D721Med (cell line): Measurements from ENCODE around the gene CHST3.

ENCODE experiments used
- DNase-seq: peaks from one replicate; pipeline ENCODE4 v3.0.0; 2011; ENCODE audit warnings: low spot score; ENCODE audit not compliant: insufficient read length
- FAIRE-seq: peaks from 2 replicates; lab custom pipeline; 2011; peaks lifted over from hg19 to GRCh38; lab: Jason Lieb, UNC
- TF ChIP-seq, protein P1 (sequence below): IDR thresholded peaks from 2 replicates; pipeline ENCODE4 v1.5.1; 2012; ENCODE audit warnings: mild to moderate bottlenecking, control low read depth; ENCODE audit not compliant: insufficient read depth; ENCODE audit errors: missing control alignments

The CHST3 gene

DNA sequence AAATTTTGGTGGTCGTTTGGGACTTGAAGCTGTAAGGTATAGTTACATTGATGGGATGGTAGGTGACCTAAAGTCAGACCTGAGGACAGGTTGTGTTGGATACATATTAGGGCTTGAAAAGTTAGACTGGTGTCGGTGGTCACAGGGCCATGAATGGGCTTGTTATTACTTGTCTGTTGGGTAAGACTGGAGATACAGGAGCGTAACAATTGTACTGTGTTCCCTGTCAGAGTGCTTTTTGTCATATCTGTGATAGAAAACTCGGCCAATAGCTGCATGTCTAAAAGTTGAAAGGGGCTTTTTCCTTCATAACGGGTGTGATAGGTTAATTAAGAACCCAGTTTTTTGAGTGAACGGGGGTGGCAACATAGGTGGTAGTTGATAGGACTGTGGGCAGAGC, 13.5 kb upstream of the CHST3 start:
- TF ChIP-seq, protein P1, sequence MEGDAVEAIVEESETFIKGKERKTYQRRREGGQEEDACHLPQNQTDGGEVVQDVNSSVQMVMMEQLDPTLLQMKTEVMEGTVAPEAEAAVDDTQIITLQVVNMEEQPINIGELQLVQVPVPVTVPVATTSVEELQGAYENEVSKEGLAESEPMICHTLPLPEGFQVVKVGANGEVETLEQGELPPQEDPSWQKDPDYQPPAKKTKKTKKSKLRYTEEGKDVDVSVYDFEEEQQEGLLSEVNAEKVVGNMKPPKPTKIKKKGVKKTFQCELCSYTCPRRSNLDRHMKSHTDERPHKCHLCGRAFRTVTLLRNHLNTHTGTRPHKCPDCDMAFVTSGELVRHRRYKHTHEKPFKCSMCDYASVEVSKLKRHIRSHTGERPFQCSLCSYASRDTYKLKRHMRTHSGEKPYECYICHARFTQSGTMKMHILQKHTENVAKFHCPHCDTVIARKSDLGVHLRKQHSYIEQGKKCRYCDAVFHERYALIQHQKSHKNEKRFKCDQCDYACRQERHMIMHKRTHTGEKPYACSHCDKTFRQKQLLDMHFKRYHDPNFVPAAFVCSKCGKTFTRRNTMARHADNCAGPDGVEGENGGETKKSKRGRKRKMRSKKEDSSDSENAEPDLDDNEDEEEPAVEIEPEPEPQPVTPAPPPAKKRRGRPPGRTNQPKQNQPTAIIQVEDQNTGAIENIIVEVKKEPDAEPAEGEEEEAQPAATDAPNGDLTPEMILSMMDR = no peak
- FAIRE-seq = no peak
- no peak for DNase-seq

DNA sequence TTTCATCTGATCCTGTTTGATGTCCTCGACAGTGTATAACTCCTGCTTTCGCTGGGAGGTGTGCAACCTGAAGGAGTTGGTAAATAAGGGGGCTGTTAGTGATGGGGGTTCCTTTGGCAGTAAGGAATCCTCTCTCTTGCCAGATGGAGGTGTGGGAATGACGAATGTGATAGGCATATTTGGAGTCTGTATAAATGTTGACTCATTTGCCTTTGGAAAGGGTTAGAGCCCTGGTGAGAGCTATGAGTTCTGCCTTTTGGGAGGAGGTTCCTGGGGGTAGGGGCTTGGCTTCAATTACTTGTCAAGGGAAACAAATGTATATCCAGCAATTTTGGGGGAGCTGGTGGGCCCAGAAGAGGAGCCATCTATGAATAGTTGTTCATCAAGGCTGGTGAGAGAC, 11.4 kb upstream of the CHST3 start:
- DNase-seq = no peak
- FAIRE-seq = no peak
- TF ChIP-seq, protein P1 = no peak

DNA sequence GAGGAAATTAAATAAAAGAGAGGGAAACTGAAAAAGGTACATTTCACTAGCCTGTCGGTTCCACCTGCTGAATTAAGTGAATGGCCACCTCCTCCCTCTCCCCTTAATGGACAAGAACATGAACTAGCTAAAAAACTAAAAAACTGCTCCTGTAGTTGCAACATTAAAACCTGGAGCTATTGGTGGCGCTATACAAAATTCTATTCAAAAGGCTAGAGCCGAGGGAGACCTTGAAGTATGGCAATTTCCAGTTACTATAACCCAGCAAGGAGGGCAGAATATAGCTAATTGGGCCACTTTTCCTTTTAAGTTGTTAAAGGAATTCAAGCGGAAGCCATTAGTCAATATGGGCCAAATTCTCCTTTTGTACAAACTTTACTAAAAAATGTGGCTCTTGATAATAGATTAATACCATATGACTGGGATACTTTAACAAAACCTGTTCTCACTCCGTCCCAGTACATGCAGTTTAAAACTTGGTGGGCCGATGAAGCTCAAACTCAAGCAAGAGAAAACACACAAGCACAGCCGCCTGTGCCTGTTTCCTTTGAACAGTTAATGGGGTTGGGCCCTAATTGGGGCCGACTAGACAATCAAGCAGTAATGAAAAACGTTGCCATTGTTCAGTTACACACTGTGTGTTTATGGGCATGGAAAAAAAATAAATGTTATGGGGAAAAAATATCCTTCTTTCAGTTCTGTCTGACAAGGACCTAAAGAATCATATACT, 6.5 kb upstream of the CHST3 start:
- FAIRE-seq (no peak), DNase-seq (no peak)
- TF ChIP-seq, protein P1 = no peak

DNA sequence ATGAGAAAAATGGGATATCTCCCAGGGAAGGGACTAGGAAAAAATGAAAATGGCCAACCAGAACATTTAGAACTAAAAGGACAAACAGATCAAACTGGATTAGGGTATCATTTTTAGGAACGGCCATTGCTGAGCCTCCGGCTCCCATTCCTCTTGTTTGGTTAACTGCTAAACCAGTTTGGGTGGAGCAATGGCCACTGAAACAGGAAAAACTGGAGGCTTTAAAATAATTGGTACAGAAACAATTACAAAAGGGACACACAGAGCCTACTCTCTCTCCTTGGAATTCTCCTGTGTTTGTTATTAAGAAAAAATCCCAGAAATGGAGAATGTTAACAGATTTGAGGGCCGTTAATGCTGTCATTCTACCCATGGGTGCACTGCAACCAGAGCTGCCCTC, 4.7 kb upstream of the CHST3 start:
- FAIRE-seq (no peak), DNase-seq (no peak)
- TF ChIP-seq, protein P1 = no peak

DNA sequence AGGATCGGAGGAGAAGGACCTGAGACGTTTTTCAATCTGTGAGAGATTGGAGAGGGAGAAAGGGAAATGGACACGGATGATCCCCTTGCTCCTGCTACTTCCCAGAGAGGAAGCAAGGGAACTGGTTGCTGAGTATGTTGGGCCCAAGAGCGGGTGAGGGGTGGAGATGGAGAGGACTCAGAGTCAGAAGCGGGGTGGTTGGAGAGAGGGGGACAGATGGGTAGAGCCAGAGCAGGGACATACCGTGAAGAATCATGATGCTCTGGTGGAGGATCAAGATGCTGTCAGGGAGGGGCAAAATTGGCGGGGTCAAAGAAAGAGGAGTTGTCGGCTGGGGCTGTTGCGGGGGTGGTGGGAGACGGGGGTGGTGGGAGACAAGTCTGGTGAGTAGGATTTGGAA, 2.4 kb upstream of the CHST3 start:
- TF ChIP-seq, protein P1 = no peak
- DNase-seq = no peak
- FAIRE-seq = no peak

DNA sequence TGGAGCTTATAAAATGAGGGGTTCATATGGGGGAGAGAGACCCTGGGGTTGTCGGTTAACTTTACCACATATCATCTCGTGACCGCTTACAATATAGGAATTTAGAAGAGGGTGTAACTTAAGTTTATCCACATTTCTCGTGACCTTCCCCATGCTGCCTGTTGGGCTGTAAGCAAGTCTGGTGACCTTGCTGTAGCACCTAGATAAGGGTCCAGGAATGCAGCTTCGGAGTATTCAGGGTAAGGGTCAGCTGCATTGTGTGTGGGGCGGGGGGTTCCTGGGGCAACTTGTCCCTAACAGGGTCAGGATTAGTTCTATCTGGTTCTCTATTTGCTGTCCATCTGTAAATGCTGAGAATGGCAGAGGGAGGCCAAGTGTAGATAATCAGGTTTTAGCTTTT, 1.3 kb upstream of the CHST3 start:
- TF ChIP-seq, protein P1 = no peak
- no peak for FAIRE-seq
- no peak for DNase-seq

DNA sequence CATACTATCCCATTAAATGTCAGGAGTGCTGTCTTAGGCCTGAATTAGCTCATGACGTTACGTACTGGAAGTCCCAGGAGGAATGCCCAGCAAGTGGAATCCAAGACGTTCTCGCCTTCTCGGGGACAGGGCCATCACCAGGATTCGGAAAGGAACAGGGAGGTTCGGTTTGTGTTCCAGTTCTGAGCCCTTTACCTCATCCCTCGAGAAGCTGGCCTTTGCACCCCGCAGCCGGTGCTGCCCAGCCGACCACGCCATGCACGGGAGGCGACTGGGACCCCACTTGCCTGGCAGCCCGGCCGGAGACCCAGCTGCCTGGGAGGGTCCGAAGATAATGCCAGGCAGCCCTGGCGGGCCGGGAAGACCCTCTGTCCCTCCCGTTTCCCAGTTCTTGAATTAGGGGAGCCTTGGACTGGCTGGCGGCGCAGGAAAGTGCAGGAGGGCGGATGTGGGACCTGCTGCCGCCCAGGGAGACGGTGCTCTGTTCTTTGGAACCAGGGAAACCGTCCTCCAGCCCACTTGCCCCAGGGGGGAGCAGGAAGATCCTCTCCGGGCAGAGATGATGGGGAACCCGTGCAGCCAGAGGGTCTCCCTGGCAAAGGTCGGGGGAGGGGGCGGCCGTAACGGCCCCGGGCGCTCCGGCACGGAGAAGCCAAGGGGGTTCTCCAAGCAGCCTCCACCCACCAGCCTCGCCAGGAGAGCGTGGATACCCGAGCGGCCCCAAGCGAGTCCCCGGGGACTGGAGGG, 671 bp upstream of the CHST3 start:
- DNase-seq (no peak), FAIRE-seq (no peak)
- TF ChIP-seq, protein P1 = no peak
